HepG2 (cell line): Measurements from ENCODE around the gene MAP2K3.

ENCODE experiments used
- E2F1 ChIP-seq: sonication (generic); formaldehyde crosslinking; IDR thresholded peaks from 2 replicates; pipeline ENCODE4 v1.5.0; 2020; ENCODE audit warnings: missing genetic modification reagents
- EZH2 ChIP-seq: conservative IDR thresholded peaks from 2 replicates; pipeline ENCODE4 v1.6.1; 2012; ENCODE audit warnings: mild to moderate bottlenecking, low read depth, low read length, moderate library complexity
- GFI1 ChIP-seq: sonication (generic); formaldehyde crosslinking; IDR thresholded peaks from 2 replicates; pipeline ENCODE4 v1.5.0; 2020; ENCODE audit warnings: missing genetic modification reagents, mild to moderate bottlenecking, borderline replicate concordance
- HNF4A ChIP-seq: sonication (generic); formaldehyde crosslinking; IDR thresholded peaks from 2 replicates; pipeline ENCODE4 v1.4.0; 2020; ENCODE audit warnings: missing genetic modification reagents
- ZFP36 ChIP-seq: fragments of 150-350 bp; IDR thresholded peaks from 2 replicates; pipeline ENCODE4 v1.6.1; 2018; ENCODE audit warnings: borderline replicate concordance, low read length, low read depth; ENCODE audit not compliant: partially characterized antibody
- ZIK1 ChIP-seq: sonication (generic); formaldehyde crosslinking; IDR thresholded peaks from 2 replicates; pipeline ENCODE4 v1.5.0; 2020; ENCODE audit warnings: mild to moderate bottlenecking, low read depth, missing genetic modification reagents, borderline replicate concordance
- ZNF101 ChIP-seq: sonication (generic); formaldehyde crosslinking; IDR thresholded peaks from 2 replicates; pipeline ENCODE4 v1.4.0; 2020; ENCODE audit warnings: mild to moderate bottlenecking, low read depth, missing genetic modification reagents, borderline replicate concordance
- ZNF121 ChIP-seq: sonication (generic); formaldehyde crosslinking; IDR thresholded peaks from 2 replicates; pipeline ENCODE4 v1.5.0; 2020; ENCODE audit warnings: mild to moderate bottlenecking, missing genetic modification reagents
- ZNF276 ChIP-seq: sonication (generic); formaldehyde crosslinking; IDR thresholded peaks from 2 replicates; pipeline ENCODE4 v1.4.0; 2020; ENCODE audit warnings: mild to moderate bottlenecking, low read depth, missing genetic modification reagents

- no peak for TF ChIP-seq EZH2
- TF ChIP-seq ZFP36, result no peak
- no peak for TF ChIP-seq ZIK1 (CRISPR knock-in tag)
- TF ChIP-seq HNF4A (CRISPR knock-in tag), result no peak
- TF ChIP-seq ZNF276 (CRISPR knock-in tag), result no peak
- no peak for TF ChIP-seq E2F1 (CRISPR knock-in tag)
- no peak for TF ChIP-seq ZNF121
- no peak for TF ChIP-seq GFI1
- TF ChIP-seq ZNF101 (CRISPR knock-in tag), result no peak
These were observed 14.5 kb downstream of the MAP2K3 start for GRCh38 chr17:21298983-21299519.
